Measurements from ENCODE around the gene MAP4. TPM values are rescaled to one million over a fixed set of nuclear protein-coding genes. Genes with fewer than 3 reads are reported as not detected.

MAP4 gene
- total RNA-seq, 1 donor = 158 TPM

GRCh38 chr3:47996440-47996839 lies 19.8 kb downstream of the MAP4 start:
- no peak overlapping the region for H3K27ac ChIP-seq (ENCODE audit: low read depth, low read length)
- peaks cover 42% of the 10 kb centered on the region for H4K20me1 ChIP-seq (ENCODE audit: insufficient read depth, low read length)
- no peaks in the 10 kb centered on the region for H3K27me3 ChIP-seq (ENCODE audit: insufficient read depth, low read length)
- H3K4me1 ChIP-seq (ENCODE audit: insufficient read depth, low read length) = no peaks in the 10 kb centered on the region
- no peak overlapping the region for H3K4me2 ChIP-seq (ENCODE audit: insufficient read depth, low read length)
- peaks cover 94% of the 10 kb centered on the region for H3K79me2 ChIP-seq (ENCODE audit: insufficient read depth, low read length)
- no peak for DNase-seq (ENCODE audit: insufficient read length, low spot score, missing footprints)
- TF ChIP-seq CTCF (IDR thresholded peaks at IDR 0.05; ENCODE audit: extremely low read depth, low read depth, low read length) = no peak
- H3K36me3 ChIP-seq (ENCODE audit: insufficient read depth, low read length) = peaks cover 19% of the 10 kb centered on the region
- no peak overlapping the region for H2AFZ ChIP-seq (ENCODE audit: low read length)
- no peak overlapping the region for H3K4me3 ChIP-seq (ENCODE audit: insufficient read depth, low read length)
- no peaks in the 10 kb centered on the region for H3K9me3 ChIP-seq (ENCODE audit: low read depth, low read length)

GRCh38 chr3:47994180-47994579 lies 22.0 kb downstream of the MAP4 start:
- peaks cover 46% of the 10 kb centered on the region for H4K20me1 ChIP-seq (ENCODE audit: insufficient read depth, low read length)

GRCh38 chr3:47991341-47991740 lies 24.9 kb downstream of the MAP4 start:
- Histone ChIP-seq H3K4me3 (ENCODE audit: insufficient read depth, low read length) (no peak overlapping the region), H3K27me3 (ENCODE audit: insufficient read depth, low read length) (no peaks in the 10 kb centered on the region), H3K27ac (ENCODE audit: low read depth, low read length) (no peak overlapping the region), H3K36me3 (ENCODE audit: insufficient read depth, low read length) (peaks cover 28% of the 10 kb centered on the region), H2AFZ (ENCODE audit: low read length) (no peak overlapping the region), H3K79me2 (ENCODE audit: insufficient read depth, low read length) (peaks cover 91% of the 10 kb centered on the region), H3K4me2 (ENCODE audit: insufficient read depth, low read length) (no peak overlapping the region), H3K9me3 (ENCODE audit: low read depth, low read length) (no peaks in the 10 kb centered on the region), H3K4me1 (ENCODE audit: insufficient read depth, low read length) (peaks cover 4% of the 10 kb centered on the region), H4K20me1 (ENCODE audit: insufficient read depth, low read length) (peaks cover 42% of the 10 kb centered on the region)
- no peak for TF ChIP-seq CTCF (IDR thresholded peaks at IDR 0.05; ENCODE audit: extremely low read depth, low read depth, low read length)
- DNase-seq (ENCODE audit: insufficient read length, low spot score, missing footprints) = no peak

More at GRCh38 chr3:47994180-47994579, 22.0 kb downstream of the MAP4 start:
- peaks cover 4% of the 10 kb centered on the region for H3K4me1 ChIP-seq (ENCODE audit: insufficient read depth, low read length)
- H3K36me3 ChIP-seq (ENCODE audit: insufficient read depth, low read length) = peaks cover 23% of the 10 kb centered on the region
- peaks cover 95% of the 10 kb centered on the region for H3K79me2 ChIP-seq (ENCODE audit: insufficient read depth, low read length)
- no peaks in the 10 kb centered on the region for H3K9me3 ChIP-seq (ENCODE audit: low read depth, low read length)
- H3K4me3 ChIP-seq (ENCODE audit: insufficient read depth, low read length) = no peak overlapping the region
- H2AFZ ChIP-seq (ENCODE audit: low read length) = no peak overlapping the region
- DNase-seq (ENCODE audit: insufficient read length, low spot score, missing footprints) = peak; percentile 62
- no peak for TF ChIP-seq CTCF (IDR thresholded peaks at IDR 0.05; ENCODE audit: extremely low read depth, low read depth, low read length)
- H3K27me3 ChIP-seq (ENCODE audit: insufficient read depth, low read length) = no peaks in the 10 kb centered on the region
- H3K4me2 ChIP-seq (ENCODE audit: insufficient read depth, low read length) = no peak overlapping the region
- no peak overlapping the region for H3K27ac ChIP-seq (ENCODE audit: low read depth, low read length)

GRCh38 chr3:47989981-47990440 lies 26.2 kb downstream of the MAP4 start:
- DNase-seq (ENCODE audit: insufficient read length, low spot score, missing footprints) = peak; percentile 82
- peak; percentile 96 for TF ChIP-seq CTCF (IDR thresholded peaks at IDR 0.05; ENCODE audit: extremely low read depth, low read depth, low read length)
- Histone ChIP-seq H3K36me3 (ENCODE audit: insufficient read depth, low read length) (peaks cover 24% of the 10 kb centered on the region), H2AFZ (ENCODE audit: low read length) (no peak overlapping the region), H3K9me3 (ENCODE audit: low read depth, low read length) (no peaks in the 10 kb centered on the region), H3K27me3 (ENCODE audit: insufficient read depth, low read length) (no peaks in the 10 kb centered on the region), H3K27ac (ENCODE audit: low read depth, low read length) (no peak overlapping the region), H3K4me2 (ENCODE audit: insufficient read depth, low read length) (no peak overlapping the region), H3K4me1 (ENCODE audit: insufficient read depth, low read length) (peaks cover 13% of the 10 kb centered on the region), H3K79me2 (ENCODE audit: insufficient read depth, low read length) (peaks cover 87% of the 10 kb centered on the region), H3K4me3 (ENCODE audit: insufficient read depth, low read length) (no peak overlapping the region), H4K20me1 (ENCODE audit: insufficient read depth, low read length) (peaks cover 33% of the 10 kb centered on the region)
